Activated T-helper 2 cell treated with anti-CD3 and anti-CD28 coated beads, Interferon-gamma antibody, Interleukin-2, Interleukin-4, amounts not matched to agents 10 μg/mL and 5 μg/mL and 100 μg/mL, durations not matched to agents 14 hours and 24 hours and 36 hours (primary cell): ENCODE data around the gene ZNF562. TPM values are rescaled to one million over a fixed set of nuclear protein-coding genes. Genes with fewer than 3 reads are reported as not detected.
"Not testable (repeated sequence)": the region's sequence is repeated elsewhere in the genome, so short reads cannot be mapped to it uniquely, and the experiment has no call there.

Experiments used
- DNase-seq: peaks from one replicate; pipeline ENCODE4 v3.0.0; 2021; ENCODE audit warnings: low spot score
- H3K27ac Mint-ChIP-seq: one replicate; pipeline ENCODE4 v1.8.0; 2021; ENCODE audit warnings: mixed read lengths
- H3K27me3 Mint-ChIP-seq: one replicate; pipeline ENCODE4 v1.8.0; 2021; ENCODE audit warnings: low read depth, mixed read lengths
- H3K36me3 Mint-ChIP-seq: one replicate; pipeline ENCODE4 v1.8.0; 2021; ENCODE audit warnings: low read depth, mixed read lengths
- H3K4me1 Mint-ChIP-seq: one replicate; pipeline ENCODE4 v1.8.0; 2021; ENCODE audit warnings: low read depth, mixed read lengths
- H3K4me3 Mint-ChIP-seq: one replicate; pipeline ENCODE4 v1.8.0; 2021; ENCODE audit warnings: low read depth, mild to moderate bottlenecking, moderate library complexity, mixed read lengths
- H3K9me3 Mint-ChIP-seq: one replicate; pipeline ENCODE4 v1.8.0; 2021; ENCODE audit warnings: mixed read lengths
- intact Hi-C: fragments of 100-400 bp; cut with micrococcal nuclease; formaldehyde crosslinking; loops from one replicate; pipeline ENCODE4 v1.15.1; 2023
- total RNA-seq: library from RNA; stranded (reverse); gene quantifications from 2 replicates; pipeline ENCODE4 v1.2.3, GENCODE V29; 2022

Gene ZNF562
- 17.3 and 18.2 TPM in 2 replicates for total RNA-seq

DNA sequence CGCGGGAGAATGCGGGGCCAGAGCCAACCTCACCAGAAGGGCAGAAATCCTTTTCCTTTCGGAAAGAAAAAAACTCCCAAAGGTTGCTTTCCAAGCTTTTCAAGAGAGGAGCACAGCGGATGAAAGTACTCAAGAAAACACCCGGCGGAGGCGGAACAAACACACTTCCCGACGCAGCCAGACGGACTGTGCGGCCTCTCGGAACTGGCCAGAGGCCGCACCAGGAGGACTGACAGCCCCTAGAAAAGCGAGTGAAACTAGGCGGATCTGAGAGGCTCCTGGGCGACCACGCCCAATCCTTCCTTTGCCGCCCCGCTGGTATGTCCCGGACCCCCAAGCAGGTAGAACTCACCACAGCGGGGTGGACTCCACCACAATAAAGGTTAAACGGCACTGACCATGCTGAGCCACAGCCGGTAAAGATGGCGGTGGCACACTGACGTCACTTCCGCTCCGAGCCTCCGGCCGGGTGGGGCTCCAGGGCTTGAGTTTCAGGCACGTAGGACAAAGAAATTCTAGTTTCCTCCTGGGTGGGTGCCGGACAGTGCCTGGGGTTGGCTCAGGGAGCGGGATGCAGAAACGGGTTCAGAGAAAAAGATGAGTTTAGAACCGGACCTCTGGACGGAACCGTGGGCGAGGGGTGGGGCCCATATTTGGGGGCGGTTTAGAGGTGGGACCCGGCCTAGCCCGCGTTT, at the start of gene ZNF562:
TSS of gene ZNF562 (minus strand) at position 438 of the 695 bp plus-strand sequence. CDS start 14,356 bp downstream, outside the sequence.
- H3K4me1 Mint-ChIP-seq, result peaks cover 10% of the 10 kb centered on the region
- peaks cover 54% of the 10 kb centered on the region for H3K9me3 Mint-ChIP-seq
- H3K36me3 Mint-ChIP-seq, result peaks cover 52% of the 10 kb centered on the region
- intact Hi-C loops, result loop anchor here (2.0 to 5.0 kb wide), 3 partner anchors 54 to 238 kb away; partner anchors contain the start of genes ZNF266, ZNF561 and ZNF846
- peak; percentile 70 for DNase-seq
- H3K27ac Mint-ChIP-seq, result peak within 1 kb of the TSS; percentile 93
- H3K4me3 Mint-ChIP-seq, result peak within 1 kb of the TSS; percentile 87
- H3K27me3 Mint-ChIP-seq, result no peaks in the 10 kb centered on the region

DNA sequence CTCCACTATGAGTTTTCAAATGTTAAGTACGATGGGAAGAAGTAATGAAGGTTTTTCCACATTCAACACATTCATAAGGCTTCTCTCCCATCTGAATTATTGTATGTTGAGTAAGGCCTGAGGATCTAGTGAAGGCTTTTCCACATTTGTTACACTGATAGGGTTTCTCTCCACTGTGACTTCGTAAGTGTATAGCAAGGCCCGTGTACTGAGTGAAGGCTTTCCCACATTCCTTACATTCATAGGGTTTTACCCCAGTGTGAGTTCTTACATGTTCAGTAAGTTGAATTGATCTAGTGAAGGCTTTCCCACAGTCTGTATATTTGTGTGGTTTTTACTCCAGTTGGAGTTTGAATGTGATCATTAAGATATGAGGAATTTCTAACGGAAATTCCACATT, 49.3 kb upstream of the ZNF562 start:
- H3K4me1 Mint-ChIP-seq, result no peaks in the 10 kb centered on the region
- intact Hi-C loops, result no loop called here
- peaks cover 51% of the 10 kb centered on the region for H3K9me3 Mint-ChIP-seq
- DNase-seq, result no peak
- no peak overlapping the region for H3K27ac Mint-ChIP-seq
- no peak overlapping the region for H3K4me3 Mint-ChIP-seq
- no peaks in the 10 kb centered on the region for H3K27me3 Mint-ChIP-seq
- H3K36me3 Mint-ChIP-seq, result no peaks in the 10 kb centered on the region

DNA sequence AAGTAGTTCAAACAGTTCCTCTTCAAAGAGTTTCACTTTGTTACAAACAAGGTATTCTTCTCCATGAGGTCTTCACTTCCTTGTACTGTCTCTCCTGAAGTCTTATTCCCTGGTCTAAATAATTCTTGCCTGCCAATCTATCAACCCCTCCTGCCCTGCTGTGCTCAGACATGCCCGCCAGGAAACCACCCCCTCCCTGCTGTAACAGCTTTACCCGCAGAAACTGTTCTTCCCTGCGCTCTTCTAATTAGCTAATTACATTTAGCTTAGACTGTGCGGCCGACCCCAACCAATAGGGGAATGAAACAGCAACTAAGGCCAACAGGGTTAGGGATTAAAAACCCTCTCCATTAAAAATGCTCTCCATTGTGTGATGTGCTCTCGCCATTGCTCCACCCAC, 47.0 kb upstream of the ZNF562 start:
- Mint-ChIP-seq H3K36me3 (no peaks in the 10 kb centered on the region), H3K27ac (no peak overlapping the region), H3K4me1 (no peaks in the 10 kb centered on the region), H3K4me3 (no peak overlapping the region), H3K27me3 (no peaks in the 10 kb centered on the region), H3K9me3 (peaks cover 56% of the 10 kb centered on the region)
- DNase-seq, result no peak
- intact Hi-C loops, result no loop called here

GRCh38 chr19:9720541-9720940, 45.6 kb upstream of the ZNF562 start:
- Mint-ChIP-seq H3K27ac (no peak overlapping the region), H3K36me3 (no peaks in the 10 kb centered on the region), H3K9me3 (peaks cover 55% of the 10 kb centered on the region), H3K4me1 (no peaks in the 10 kb centered on the region), H3K4me3 (no peak overlapping the region), H3K27me3 (no peaks in the 10 kb centered on the region)
- intact Hi-C loops, result no loop called here
- DNase-seq, result no peak

- Mint-ChIP-seq H3K4me3 (no peak overlapping the region), H3K27me3 (no peaks in the 10 kb centered on the region), H3K27ac (no peak overlapping the region), H3K4me1 (no peaks in the 10 kb centered on the region), H3K9me3 (peaks cover 60% of the 10 kb centered on the region), H3K36me3 (no peaks in the 10 kb centered on the region)
- intact Hi-C loops, result no loop called here
- no peak for DNase-seq
Measured at GRCh38 chr19:9711815-9712214, 36.9 kb upstream of the ZNF562 start.

- H3K27me3 Mint-ChIP-seq, result no peaks in the 10 kb centered on the region
- peaks cover 66% of the 10 kb centered on the region for H3K9me3 Mint-ChIP-seq
- H3K4me1 Mint-ChIP-seq, result no peaks in the 10 kb centered on the region
- no peak overlapping the region for H3K4me3 Mint-ChIP-seq
- no peak for DNase-seq
- intact Hi-C loops, result no loop called here
- no peaks in the 10 kb centered on the region for H3K36me3 Mint-ChIP-seq
- H3K27ac Mint-ChIP-seq, result no peak overlapping the region
Measured at GRCh38 chr19:9709305-9709704, 34.4 kb upstream of the ZNF562 start.

DNA sequence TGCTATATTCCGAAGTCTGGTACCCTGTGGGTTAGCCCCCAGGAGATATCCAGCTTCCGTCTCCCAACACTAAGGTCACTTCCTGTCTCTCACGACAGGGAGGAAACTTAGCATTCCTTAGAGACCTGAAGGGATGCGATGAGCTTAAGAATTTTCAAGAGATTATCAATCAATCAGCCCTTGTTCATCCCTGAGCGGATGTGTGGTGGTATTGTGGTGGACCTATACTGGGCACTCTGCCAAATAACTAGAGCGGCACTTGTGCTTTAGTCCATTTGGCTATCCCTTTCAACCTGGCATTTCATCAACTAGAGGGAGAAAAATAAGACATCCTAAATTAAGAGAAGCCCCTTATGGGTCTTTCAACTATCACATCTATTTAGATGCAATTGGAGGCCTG, 30.9 kb upstream of the ZNF562 start:
- no peaks in the 10 kb centered on the region for H3K27me3 Mint-ChIP-seq
- intact Hi-C loops, result no loop called here
- peaks cover 61% of the 10 kb centered on the region for H3K9me3 Mint-ChIP-seq
- DNase-seq, result no peak
- no peaks in the 10 kb centered on the region for H3K36me3 Mint-ChIP-seq
- no peaks in the 10 kb centered on the region for H3K4me1 Mint-ChIP-seq
- no peak overlapping the region for H3K27ac Mint-ChIP-seq
- no peak overlapping the region for H3K4me3 Mint-ChIP-seq

- H3K4me3 Mint-ChIP-seq, result no peak overlapping the region
- H3K27ac Mint-ChIP-seq, result no peak overlapping the region
- no peak for DNase-seq
- H3K36me3 Mint-ChIP-seq, result no peaks in the 10 kb centered on the region
- intact Hi-C loops, result no loop called here
- H3K27me3 Mint-ChIP-seq, result no peaks in the 10 kb centered on the region
- H3K4me1 Mint-ChIP-seq, result no peaks in the 10 kb centered on the region
- peaks cover 43% of the 10 kb centered on the region for H3K9me3 Mint-ChIP-seq
Measured at GRCh38 chr19:9702186-9702585, 27.3 kb upstream of the ZNF562 start.

DNA sequence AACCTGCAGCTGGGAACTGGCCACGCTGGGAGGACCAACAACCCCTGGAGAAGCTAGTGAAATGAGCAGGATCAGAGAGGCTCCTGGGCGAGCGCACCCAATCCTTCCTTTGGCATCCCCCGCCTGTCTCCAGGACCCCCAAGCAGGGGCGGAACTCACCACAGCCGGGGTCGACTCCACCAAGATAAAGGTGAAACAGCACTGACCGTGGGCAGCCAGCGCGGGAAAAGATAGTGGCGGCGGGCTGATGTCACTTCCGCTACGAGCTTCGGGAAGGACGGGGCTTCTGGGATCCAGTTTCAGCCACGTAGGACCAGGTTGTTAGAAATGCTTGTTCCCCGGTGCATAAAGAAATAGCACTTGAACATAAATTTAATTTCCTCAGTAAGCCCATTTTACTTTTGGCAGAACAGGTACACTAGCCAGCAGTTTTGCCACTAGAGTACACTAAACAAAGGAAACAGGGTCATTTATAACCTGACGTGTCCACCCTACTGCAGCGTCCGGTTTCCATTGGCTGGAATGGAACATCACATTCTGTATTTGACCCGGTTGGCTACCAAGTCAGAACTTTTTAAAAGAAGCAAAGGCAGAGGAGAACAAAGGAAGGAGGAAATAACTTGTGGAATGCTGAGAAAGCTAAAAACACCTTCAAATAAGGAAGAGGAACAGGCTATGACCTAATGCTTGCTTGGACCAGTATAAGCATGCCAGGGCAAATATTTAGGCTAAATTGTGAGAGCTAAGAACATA, 25.5 kb upstream of the ZNF562 start:
- intact Hi-C loops, result no loop called here
- H3K9me3 Mint-ChIP-seq, result peaks cover 41% of the 10 kb centered on the region

GRCh38 chr19:9690301-9690700, 15.4 kb upstream of the ZNF562 start:
- not testable (repeated sequence) for H3K36me3 Mint-ChIP-seq
- H3K9me3 Mint-ChIP-seq, result peaks cover 42% of the 10 kb centered on the region

More for the DNA sequence above, 25.5 kb upstream of the ZNF562 start:
- no peaks in the 10 kb centered on the region for H3K27me3 Mint-ChIP-seq
- no peak overlapping the region for H3K27ac Mint-ChIP-seq
- DNase-seq, result no peak
- H3K36me3 Mint-ChIP-seq, result no peaks in the 10 kb centered on the region
- H3K4me3 Mint-ChIP-seq, result no peak overlapping the region
- no peaks in the 10 kb centered on the region for H3K4me1 Mint-ChIP-seq

GRCh38 chr19:9679996-9680395, 5.1 kb upstream of the ZNF562 start:
- intact Hi-C loops, result loop anchor here (5.0 kb wide), 1 partner anchor 243 kb away; the partner anchor contains the start of gene ZNF266
- H3K9me3 Mint-ChIP-seq, result peaks cover 22% of the 10 kb centered on the region
- H3K4me3 Mint-ChIP-seq, DNase-seq, H3K27ac Mint-ChIP-seq, H3K27me3 Mint-ChIP-seq, H3K36me3 Mint-ChIP-seq, H3K4me1 Mint-ChIP-seq: not testable (repeated sequence)

More at GRCh38 chr19:9690301-9690700, 15.4 kb upstream of the ZNF562 start:
- H3K27ac Mint-ChIP-seq, H3K27me3 Mint-ChIP-seq, H3K4me3 Mint-ChIP-seq, DNase-seq, H3K4me1 Mint-ChIP-seq, intact Hi-C loops: not testable (repeated sequence)

- H3K27me3 Mint-ChIP-seq, DNase-seq: not testable (repeated sequence)
- peaks cover 48% of the 10 kb centered on the region for H3K9me3 Mint-ChIP-seq
- peak overlapping the region; percentile 87 for H3K4me3 Mint-ChIP-seq
- H3K36me3 Mint-ChIP-seq, result peaks cover 46% of the 10 kb centered on the region
- peaks cover 10% of the 10 kb centered on the region for H3K4me1 Mint-ChIP-seq
- intact Hi-C loops, result loop anchor here (2.0 to 5.0 kb wide), 3 partner anchors 55 to 238 kb away; partner anchors contain the start of genes ZNF266, ZNF561 and ZNF846
- H3K27ac Mint-ChIP-seq, result peak overlapping the region; percentile 93
Measured at GRCh38 chr19:9675358-9675901, 530 bp upstream of the ZNF562 start.
